Fibroblast of pulmonary artery (primary cell): Measurements from ENCODE around the gene GATA6.

Source experiments
- DNase-seq: peaks from one replicate; pipeline ENCODE4 v3.0.0-alpha.2; 2010; ENCODE audit warnings: low read depth
- H3K4me3 ChIP-seq: replicated peaks from 2 replicates; pipeline ENCODE4 v1.5.1; 2011; ENCODE audit warnings: low read depth, mild to moderate bottlenecking, control low read depth, low read length, moderate library complexity
- TF ChIP-seq, protein P1 (sequence below): IDR thresholded peaks from 2 replicates; pipeline ENCODE4 v1.5.1; 2011; ENCODE audit warnings: mild to moderate bottlenecking, control low read depth, low read length, inconsistent platforms; ENCODE audit errors: missing control alignments

The GATA6 gene

GRCh38 chr18:22169011-22169888 is at the start of gene GATA6:
Gene GATA6, plus strand, starts transcription at chr18:22169589. Its CDS starts 1,556 bp downstream, at chr18:22171145.
- H3K4me3 ChIP-seq = peak within 1 kb of the TSS; percentile 70
- peak; percentile 99 for DNase-seq
- TF ChIP-seq, protein P1, sequence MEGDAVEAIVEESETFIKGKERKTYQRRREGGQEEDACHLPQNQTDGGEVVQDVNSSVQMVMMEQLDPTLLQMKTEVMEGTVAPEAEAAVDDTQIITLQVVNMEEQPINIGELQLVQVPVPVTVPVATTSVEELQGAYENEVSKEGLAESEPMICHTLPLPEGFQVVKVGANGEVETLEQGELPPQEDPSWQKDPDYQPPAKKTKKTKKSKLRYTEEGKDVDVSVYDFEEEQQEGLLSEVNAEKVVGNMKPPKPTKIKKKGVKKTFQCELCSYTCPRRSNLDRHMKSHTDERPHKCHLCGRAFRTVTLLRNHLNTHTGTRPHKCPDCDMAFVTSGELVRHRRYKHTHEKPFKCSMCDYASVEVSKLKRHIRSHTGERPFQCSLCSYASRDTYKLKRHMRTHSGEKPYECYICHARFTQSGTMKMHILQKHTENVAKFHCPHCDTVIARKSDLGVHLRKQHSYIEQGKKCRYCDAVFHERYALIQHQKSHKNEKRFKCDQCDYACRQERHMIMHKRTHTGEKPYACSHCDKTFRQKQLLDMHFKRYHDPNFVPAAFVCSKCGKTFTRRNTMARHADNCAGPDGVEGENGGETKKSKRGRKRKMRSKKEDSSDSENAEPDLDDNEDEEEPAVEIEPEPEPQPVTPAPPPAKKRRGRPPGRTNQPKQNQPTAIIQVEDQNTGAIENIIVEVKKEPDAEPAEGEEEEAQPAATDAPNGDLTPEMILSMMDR = peak; percentile 38

- no peak overlapping the region for H3K4me3 ChIP-seq
- TF ChIP-seq, protein P1 = no peak
- DNase-seq = no peak
Observed at GRCh38 chr18:22124970-22125369, 44.4 kb upstream of the GATA6 start.

DNA sequence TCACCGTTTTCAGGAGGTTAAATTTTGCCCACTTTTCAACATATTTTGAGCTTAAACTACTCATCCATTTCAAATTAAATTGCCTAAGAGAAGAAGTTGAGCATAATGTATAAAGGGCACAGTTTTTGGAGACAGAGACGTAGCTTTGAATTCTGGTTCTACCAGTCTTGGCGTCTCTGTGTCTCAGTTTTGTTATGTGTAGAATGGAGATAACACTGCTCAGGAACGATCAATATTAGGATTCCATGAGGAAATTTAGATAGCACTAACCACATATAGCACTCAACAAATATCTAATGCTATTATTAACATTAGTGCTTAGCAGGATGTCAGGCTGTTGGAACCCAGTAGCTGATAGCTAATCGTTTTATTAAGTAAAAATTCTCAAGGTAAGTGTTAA is 40.4 kb upstream of the GATA6 start:
- no peak overlapping the region for H3K4me3 ChIP-seq
- no peak for DNase-seq
- TF ChIP-seq, protein P1 = no peak

GRCh38 chr18:22129778-22130177 is 39.6 kb upstream of the GATA6 start:
- no peak for DNase-seq
- no peak overlapping the region for H3K4me3 ChIP-seq

GRCh38 chr18:22132258-22132657 is 37.1 kb upstream of the GATA6 start:
- TF ChIP-seq, protein P1 = no peak
- no peak overlapping the region for H3K4me3 ChIP-seq
- no peak for DNase-seq

More at GRCh38 chr18:22129778-22130177, 39.6 kb upstream of the GATA6 start:
- TF ChIP-seq, protein P1 = no peak

GRCh38 chr18:22132763-22133162 is 36.6 kb upstream of the GATA6 start:
- no peak overlapping the region for H3K4me3 ChIP-seq
- no peak for DNase-seq
- TF ChIP-seq, protein P1 = no peak

- TF ChIP-seq, protein P1 = no peak
- DNase-seq = peak; percentile 53
- H3K4me3 ChIP-seq = no peak overlapping the region
Observed at GRCh38 chr18:22136395-22136794, 33.0 kb upstream of the GATA6 start.
